Hematopoietic multipotent progenitor cell treated with erythropoietin and hydrocortisone succinate and interleukin-3 and kit ligand, for 6 days (in vitro differentiated cells): ENCODE measurements around the gene KLF16.
"Not testable (repeated sequence)": the region's sequence is repeated elsewhere in the genome, so short reads cannot be mapped to it uniquely, and the experiment has no call there.

Experiments
- DNase-seq: peaks from one replicate; pipeline ENCODE4 v3.0.0-alpha.2; 2015

KLF16 gene

GRCh38 chr19:1883784-1884183 is 20.4 kb upstream of the KLF16 start:
- peak; percentile 34 for DNase-seq

- DNase-seq, result no peak
Observed at GRCh38 chr19:1882786-1883692, 19.7 kb upstream of the KLF16 start.

GRCh38 chr19:1882089-1882785 is 18.9 kb upstream of the KLF16 start:
- peak; percentile 32 for DNase-seq

GRCh38 chr19:1881393-1882088 is 18.2 kb upstream of the KLF16 start:
- DNase-seq, result not testable (repeated sequence)

- DNase-seq, result no peak
Observed at GRCh38 chr19:1880611-1881392, 17.4 kb upstream of the KLF16 start.

GRCh38 chr19:1879982-1880381 is 16.6 kb upstream of the KLF16 start:
- DNase-seq, result not testable (repeated sequence)

GRCh38 chr19:1878583-1878982 is 15.2 kb upstream of the KLF16 start:
- not testable (repeated sequence) for DNase-seq

GRCh38 chr19:1877280-1877660 is 13.9 kb upstream of the KLF16 start:
- not testable (repeated sequence) for DNase-seq

- DNase-seq, result not testable (repeated sequence)
Observed at GRCh38 chr19:1876496-1877279, 13.3 kb upstream of the KLF16 start.

GRCh38 chr19:1875646-1876495 is 12.5 kb upstream of the KLF16 start:
- peak; percentile 96 for DNase-seq

GRCh38 chr19:1875265-1875645 is 11.9 kb upstream of the KLF16 start:
- peak; percentile 42 for DNase-seq

GRCh38 chr19:1874554-1875185 is 11.3 kb upstream of the KLF16 start:
- peak; percentile 80 for DNase-seq

GRCh38 chr19:1873524-1874473 is 10.4 kb upstream of the KLF16 start:
- DNase-seq, result peak; percentile 11

GRCh38 chr19:1872807-1873523 is 9.6 kb upstream of the KLF16 start:
- no peak for DNase-seq

GRCh38 chr19:1871630-1872029 is 8.3 kb upstream of the KLF16 start:
- no peak for DNase-seq

GRCh38 chr19:1871140-1871597 is 7.8 kb upstream of the KLF16 start:
- DNase-seq, result no peak

- DNase-seq, result no peak
Observed at GRCh38 chr19:1868971-1869370, 5.6 kb upstream of the KLF16 start.

- no peak for DNase-seq
Observed at GRCh38 chr19:1867349-1867724, 4.0 kb upstream of the KLF16 start.
